Stimulated activated CD4-positive, alpha-beta T cell treated with anti-CD3 and anti-CD28 coated beads, Interleukin-1b, Interleukin-23, amount 100 ng/mL, for 48 hours (primary cell): ENCODE data around the gene OR2T6.
A peak's percentile ranks its signal among the peaks of the same experiment; 100 is the strongest.
"Not testable (repeated sequence)": the region's sequence is repeated elsewhere in the genome, so short reads cannot be mapped to it uniquely, and the experiment has no call there.

Experiments used
- DNase-seq: peaks from one replicate; pipeline ENCODE4 v3.0.0-alpha.2; 2020

The OR2T6 gene

GRCh38 chr1:248375446-248375845, at the start of gene OR2T6:
TSS of gene OR2T6 (plus strand) at chr1:248375746. CDS start at chr1:248387609, 11,863 bp downstream.
- DNase-seq: no peak

- DNase-seq: no peak
These were observed 32.1 kb upstream of the OR2T6 start for GRCh38 chr1:248343451-248343850.

GRCh38 chr1:248348475-248348874, 27.1 kb upstream of the OR2T6 start, which contains the start of gene OR14C36:
TSS of gene OR14C36 (plus strand) at chr1:248348775. CDS start at chr1:248348775, 0 bp downstream.
- no peak for DNase-seq

- DNase-seq: no peak
These were observed 16.1 kb upstream of the OR2T6 start for GRCh38 chr1:248359415-248359814.

GRCh38 chr1:248361121-248361715, 14.3 kb upstream of the OR2T6 start, which contains the start of gene OR2T4:
TSS of gene OR2T4 (plus strand) at chr1:248361665. CDS start at chr1:248361665, 0 bp downstream.
- DNase-seq: no peak

GRCh38 chr1:248366609-248367008, 8.9 kb upstream of the OR2T6 start:
- no peak for DNase-seq

- peak; percentile 10 for DNase-seq
These were observed 3.2 kb upstream of the OR2T6 start for GRCh38 chr1:248372394-248372793.

GRCh38 chr1:248373761-248374160, 1.8 kb upstream of the OR2T6 start:
- DNase-seq: no peak

GRCh38 chr1:248376916-248377315, 1.4 kb downstream of the OR2T6 start:
- DNase-seq: no peak

GRCh38 chr1:248380854-248381253, 5.3 kb downstream of the OR2T6 start:
- no peak for DNase-seq

GRCh38 chr1:248388426-248388825, 12.9 kb downstream of the OR2T6 start:
- DNase-seq: no peak

GRCh38 chr1:248393050-248393449, 17.5 kb downstream of the OR2T6 start:
- DNase-seq: no peak

GRCh38 chr1:248402748-248403147, 27.2 kb downstream of the OR2T6 start, which contains the start of gene OR2T1:
TSS of gene OR2T1 (plus strand) at chr1:248403048. CDS start at chr1:248406148, 3,100 bp downstream.
- DNase-seq: no peak

- no peak for DNase-seq
These were observed 28.5 kb downstream of the OR2T6 start for GRCh38 chr1:248404024-248404423.

- no peak for DNase-seq
These were observed 31.5 kb downstream of the OR2T6 start for GRCh38 chr1:248406721-248407692.

GRCh38 chr1:248416226-248416625, 40.7 kb downstream of the OR2T6 start:
- DNase-seq: no peak

- DNase-seq: no peak
These were observed 42.3 kb downstream of the OR2T6 start for GRCh38 chr1:248417854-248418253.

GRCh38 chr1:248421384-248421783, 45.8 kb downstream of the OR2T6 start:
- no peak for DNase-seq

- not testable (repeated sequence) for DNase-seq
These were observed 52.1 kb downstream of the OR2T6 start for GRCh38 chr1:248427526-248428191.

- not testable (repeated sequence) for DNase-seq
These were observed 52.6 kb downstream of the OR2T6 start for GRCh38 chr1:248428192-248428533.

- not testable (repeated sequence) for DNase-seq
These were observed 56.1 kb downstream of the OR2T6 start for GRCh38 chr1:248431683-248432082.

GRCh38 chr1:248432201-248432600, 56.7 kb downstream of the OR2T6 start:
- DNase-seq: not testable (repeated sequence)

- not testable (repeated sequence) for DNase-seq
These were observed 58.4 kb downstream of the OR2T6 start for GRCh38 chr1:248433811-248434415.
